ENCODE measurements around the gene MFN2.

DNA sequence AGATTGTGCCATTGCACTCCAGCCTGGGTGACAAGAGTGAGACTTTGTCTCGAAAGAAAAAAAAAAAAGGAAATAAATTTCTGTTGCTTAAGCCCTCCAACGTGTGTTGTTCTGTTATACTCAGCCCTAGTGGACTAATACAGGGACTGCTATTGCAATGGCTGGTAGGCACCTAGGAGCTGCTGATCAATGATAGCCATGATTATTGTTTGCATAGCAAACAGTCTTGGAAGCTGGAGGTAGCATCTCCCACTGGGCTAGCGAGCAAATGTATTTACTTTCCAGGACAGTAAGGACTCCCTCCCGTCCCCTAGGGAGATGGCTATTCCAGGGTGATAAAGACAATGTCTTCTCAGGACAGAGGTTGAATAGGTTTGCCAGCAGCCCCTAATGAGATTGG, 69.4 kb downstream of the MFN2 start:
- TF ChIP-seq, protein P1, sequence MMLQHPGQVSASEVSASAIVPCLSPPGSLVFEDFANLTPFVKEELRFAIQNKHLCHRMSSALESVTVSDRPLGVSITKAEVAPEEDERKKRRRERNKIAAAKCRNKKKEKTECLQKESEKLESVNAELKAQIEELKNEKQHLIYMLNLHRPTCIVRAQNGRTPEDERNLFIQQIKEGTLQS (CRISPR knock-in tag; conservative IDR thresholded peaks at IDR 0.05): no peak
- TF ChIP-seq, protein P2, sequence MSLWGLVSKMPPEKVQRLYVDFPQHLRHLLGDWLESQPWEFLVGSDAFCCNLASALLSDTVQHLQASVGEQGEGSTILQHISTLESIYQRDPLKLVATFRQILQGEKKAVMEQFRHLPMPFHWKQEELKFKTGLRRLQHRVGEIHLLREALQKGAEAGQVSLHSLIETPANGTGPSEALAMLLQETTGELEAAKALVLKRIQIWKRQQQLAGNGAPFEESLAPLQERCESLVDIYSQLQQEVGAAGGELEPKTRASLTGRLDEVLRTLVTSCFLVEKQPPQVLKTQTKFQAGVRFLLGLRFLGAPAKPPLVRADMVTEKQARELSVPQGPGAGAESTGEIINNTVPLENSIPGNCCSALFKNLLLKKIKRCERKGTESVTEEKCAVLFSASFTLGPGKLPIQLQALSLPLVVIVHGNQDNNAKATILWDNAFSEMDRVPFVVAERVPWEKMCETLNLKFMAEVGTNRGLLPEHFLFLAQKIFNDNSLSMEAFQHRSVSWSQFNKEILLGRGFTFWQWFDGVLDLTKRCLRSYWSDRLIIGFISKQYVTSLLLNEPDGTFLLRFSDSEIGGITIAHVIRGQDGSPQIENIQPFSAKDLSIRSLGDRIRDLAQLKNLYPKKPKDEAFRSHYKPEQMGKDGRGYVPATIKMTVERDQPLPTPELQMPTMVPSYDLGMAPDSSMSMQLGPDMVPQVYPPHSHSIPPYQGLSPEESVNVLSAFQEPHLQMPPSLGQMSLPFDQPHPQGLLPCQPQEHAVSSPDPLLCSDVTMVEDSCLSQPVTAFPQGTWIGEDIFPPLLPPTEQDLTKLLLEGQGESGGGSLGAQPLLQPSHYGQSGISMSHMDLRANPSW (CRISPR knock-in tag; conservative IDR thresholded peaks at IDR 0.05; ENCODE audit: low read depth): no peak
